ENCODE results near the gene SHISA7. TPM values are rescaled to one million over a fixed set of nuclear protein-coding genes. Genes with fewer than 3 reads are reported as not detected.

SHISA7 gene
- total and polyA plus RNA-seq, 7 donors, result 0.01 TPM; not detected in 6

- TF ChIP-seq CTCF (IDR thresholded peaks at IDR 0.05), result no peak
- ATAC-seq (peak in 2 of 4 donors; percentile 41 to 51), DNase-seq (no peak)
- Histone ChIP-seq H3K27me3 (ENCODE audit: insufficient read depth in 3 of 3, low read length in 2 of 3) (peaks cover 0 to 66% (median 44%) of the 10 kb centered on the region in 3 donors), H3K27ac (no peak overlapping the region), H3K9me3 (no peaks in the 10 kb centered on the region), H3K4me3 (no peak overlapping the region), H3K4me1 (peaks cover 6% of the 10 kb centered on the region), H3K36me3 (ENCODE audit: insufficient read depth in 1 of 2, low read depth in 1 of 2) (no peaks in the 10 kb centered on the region)
- 21 to 29% (median 26%) methylated on average over 15 to 16 of the region's 16 CpGs for WGBS, 3 donors
- intact Hi-C loops (cut with DNase I), result no loop called here
Measured at GRCh38 chr19:55447421-55448174, 4.5 kb upstream of the SHISA7 start.

- 51 to 65% (median 52%) methylated on average over 7 to 8 of the region's 8 CpGs for WGBS, 3 donors
- Histone ChIP-seq H3K9me3 (no peaks in the 10 kb centered on the region), H3K4me1 (no peaks in the 10 kb centered on the region), H3K27ac (no peak overlapping the region), H3K4me3 (no peak overlapping the region), H3K36me3 (ENCODE audit: insufficient read depth in 1 of 2, low read depth in 1 of 2) (no peaks in the 10 kb centered on the region), H3K27me3 (ENCODE audit: insufficient read depth in 3 of 3, low read length in 2 of 3) (peaks cover 3 to 65% (median 47%) of the 10 kb centered on the region in 3 donors)
- intact Hi-C loops (cut with DNase I), result no loop called here
- TF ChIP-seq CTCF (IDR thresholded peaks at IDR 0.05), result no peak
- no peak for DNase-seq
- no peak for ATAC-seq
Measured at GRCh38 chr19:55446060-55446459, 3.0 kb upstream of the SHISA7 start.

GRCh38 chr19:55444646-55445045, 1.5 kb upstream of the SHISA7 start:
- Histone ChIP-seq H3K27ac (no peak overlapping the region), H3K27me3 (ENCODE audit: insufficient read depth in 3 of 3, low read length in 2 of 3) (peaks cover 3 to 77% (median 49%) of the 10 kb centered on the region in 3 donors), H3K4me3 (no peak overlapping the region), H3K4me1 (no peaks in the 10 kb centered on the region), H3K9me3 (no peaks in the 10 kb centered on the region), H3K36me3 (ENCODE audit: insufficient read depth in 1 of 2, low read depth in 1 of 2) (no peaks in the 10 kb centered on the region)
- intact Hi-C loops (cut with DNase I), result no loop called here
- 32 to 34% (median 33%) methylated on average over 11 of the region's 11 CpGs for WGBS, 3 donors
- no peak for TF ChIP-seq CTCF (IDR thresholded peaks at IDR 0.05)
- DNase-seq (no peak), ATAC-seq (no peak)

- TF ChIP-seq CTCF (IDR thresholded peaks at IDR 0.05), result no peak
- Histone ChIP-seq H3K36me3 (ENCODE audit: insufficient read depth in 1 of 2, low read depth in 1 of 2) (no peaks in the 10 kb centered on the region), H3K4me1 (no peaks in the 10 kb centered on the region), H3K9me3 (no peaks in the 10 kb centered on the region), H3K27me3 (ENCODE audit: insufficient read depth in 3 of 3, low read length in 2 of 3) (peaks cover 3 to 78% (median 46%) of the 10 kb centered on the region in 3 donors), H3K27ac (no peak overlapping the region), H3K4me3 (no peak overlapping the region)
- ATAC-seq (no peak), DNase-seq (no peak)
- WGBS, 3 donors, result 28 to 34% (median 31%) methylated on average over 18 of the region's 18 CpGs
- intact Hi-C loops (cut with DNase I), result no loop called here
Measured at GRCh38 chr19:55443824-55444480, 852 bp upstream of the SHISA7 start.

Data from psoas muscle (tissue), 8 donors.